K562 (cell line): ENCODE data around the gene DHPS. TPM values are rescaled to one million over a fixed set of nuclear protein-coding genes. Genes with fewer than 3 reads are reported as not detected.

Experiments
- ATF3 ChIP-seq, 2 experiments: fragments of 450-650 bp in 1 of 2; sonication (generic) in 1 of 2; formaldehyde crosslinking in 1 of 2; IDR thresholded peaks in 1 of 2; conservative IDR thresholded peaks in 1 of 2; 2 replicates each; pipeline versions ENCODE4 v1.6.1 to v1.8.1; 2016 to 2023; ENCODE audit warnings: mild to moderate bottlenecking in 2 of 2, moderate library complexity in 2 of 2, inconsistent platforms in 1 of 2, missing genetic modification reagents in 1 of 2
- BHLHE40 ChIP-seq: IDR thresholded peaks from 2 replicates; pipeline ENCODE4 v1.6.1; 2011; ENCODE audit warnings: low read length, improper control_type of control experiment
- CREB1 ChIP-seq, 2 experiments: sonication (generic) in 1 of 2; formaldehyde crosslinking in 1 of 2; IDR thresholded peaks; 2 replicates each; pipeline versions ENCODE4 v1.6.1 to v1.8.0; 2012 to 2022; ENCODE audit warnings: inconsistent platforms in 1 of 2, mild to moderate bottlenecking in 1 of 2, missing genetic modification reagents in 1 of 2, moderate library complexity in 1 of 2
- E2F1 ChIP-seq: sonication (generic); formaldehyde crosslinking; IDR thresholded peaks from 2 replicates; pipeline ENCODE4 v1.8.1; 2023; ENCODE audit warnings: mild to moderate bottlenecking, missing genetic modification reagents, moderate library complexity
- FOXJ2 ChIP-seq: fragments of 200-800 bp; sonication (Bioruptor generic); IDR thresholded peaks from 2 replicates; pipeline ENCODE4 v1.6.1; 2016; ENCODE audit warnings: missing genetic modification characterization, missing compliant biosample characterization
- FOXP4 ChIP-seq: sonication (generic); formaldehyde crosslinking; IDR thresholded peaks from 2 replicates; pipeline ENCODE4 v1.8.0; 2022; ENCODE audit warnings: mild to moderate bottlenecking, missing genetic modification reagents, borderline replicate concordance
- HMG20A ChIP-seq: fragments of 450-650 bp; formaldehyde crosslinking; conservative IDR thresholded peaks from 2 replicates; pipeline ENCODE4 v1.4.0; 2020; ENCODE audit warnings: mild to moderate bottlenecking, mixed read lengths
- MIER1 ChIP-seq: fragments of 450-650 bp; IDR thresholded peaks from 2 replicates; pipeline ENCODE4 v1.6.1; 2016; ENCODE audit warnings: antibody characterized with exemption, mild to moderate bottlenecking, low read depth
- PHF8 ChIP-seq: fragments of 200-600 bp; sonication (generic); IDR thresholded peaks from 2 replicates; pipeline ENCODE4 v1.6.1; 2012; ENCODE audit warnings: mixed run types, mild to moderate bottlenecking, inconsistent platforms, low read length, moderate library complexity, borderline replicate concordance
- RNF219 ChIP-seq: fragments of 250-450 bp; sonication (Bioruptor Pico); IDR thresholded peaks from 2 replicates; pipeline ENCODE4 v1.5.0; 2022; ENCODE audit warnings: mild to moderate bottlenecking
- SRSF7 ChIP-seq: fragments of 200-400 bp; formaldehyde crosslinking; optimal IDR thresholded peaks from 2 replicates; pipeline ENCODE3; 2017; ENCODE audit warnings: mild to moderate bottlenecking, low read depth, low read length
- ZBTB1 ChIP-seq: sonication (generic); formaldehyde crosslinking; IDR thresholded peaks from 2 replicates; pipeline ENCODE4 v1.8.1; 2023; ENCODE audit warnings: missing genetic modification reagents, low read depth, mild to moderate bottlenecking, borderline replicate concordance
- ZMIZ1 ChIP-seq, 2 experiments: fragments of 150-350 bp in 1 of 2; IDR thresholded peaks; 2 replicates each; pipeline ENCODE4 v1.6.1; 2012 to 2016; ENCODE audit warnings: low read depth in 2 of 2, low read length in 2 of 2, mild to moderate bottlenecking in 1 of 2, moderate library complexity in 1 of 2
- ZNF324 ChIP-seq: fragments of 250-450 bp; sonication (Bioruptor Pico); IDR thresholded peaks from 2 replicates; pipeline ENCODE4 v1.4.0; 2020; ENCODE audit warnings: mild to moderate bottlenecking
- polyA plus RNA-seq, 8 experiments: library from polyadenylated mRNA; depleted of rRNA in 4 of 8; stranded (reverse) in 5 of 8; unstranded in 3 of 8; fragments of >200 nt; fragmentation: Nextera tagmentation in 2 of 8; fragmentation: Illumina TruSeq in 1 of 8; extraction: Ambion mirVana in 2 of 8; extraction: Trizol in 1 of 8; gene quantifications; 2 replicates each; pipeline versions ENCODE4 v1.2.1 to v1.2.3, GENCODE V29; 2011 to 2014; ENCODE audit warnings: inconsistent platforms in 1 of 8, missing spikeins in 1 of 8
- total RNA-seq, 7 experiments: library from RNA; depleted of rRNA in 6 of 7; stranded (reverse); fragments of >200 nt in 6 of 7; fragmentation: Illumina TruSeq in 2 of 7; extraction: Trizol in 2 of 7; gene quantifications; 2 replicates each; pipeline versions ENCODE4 v1.2.1 to v1.2.3, GENCODE V29; 2011 to 2021; ENCODE audit warnings: low replicate concordance in 1 of 7

DHPS gene
- total and polyA plus RNA-seq, 9 of the 15 experiments (the other 6 are each of a cell fraction or from before 2014, with no cell fraction given) = 47.1 to 110 (median 79.9) TPM

- TF ChIP-seq ZMIZ1 (IDR thresholded peaks at IDR 0.05; ENCODE audit: low read depth in 2 of 2, low read length in 2 of 2) = no peak
- TF ChIP-seq ATF3 (IDR thresholded peaks at IDR 0.05) = no peak
- TF ChIP-seq ATF3 (CRISPR knock-in tag; conservative IDR thresholded peaks at IDR 0.05) = no peak
- no peak for TF ChIP-seq BHLHE40
- TF ChIP-seq RNF219 (CRISPR knock-in tag) = no peak
- TF ChIP-seq CREB1 (IDR thresholded peaks at IDR 0.05) = no peak
- TF ChIP-seq CREB1 (CRISPR knock-in tag; IDR thresholded peaks at IDR 0.05) = no peak
- no peak for TF ChIP-seq FOXP4 (CRISPR knock-in tag)
- TF ChIP-seq E2F1 (CRISPR knock-in tag) = peak; percentile 42; the same call in 1 of the 2 replicates
- no peak for TF ChIP-seq MIER1
- no peak for TF ChIP-seq ZNF324 (CRISPR knock-in tag)
- TF ChIP-seq ZBTB1 (CRISPR knock-in tag) = no peak
- no peak for TF ChIP-seq FOXJ2 (tag)
- TF ChIP-seq HMG20A = no peak
- no peak for TF ChIP-seq SRSF7
- TF ChIP-seq PHF8 = peak; percentile 78; the same call in 1 of the 2 replicates
Measured at GRCh38 chr19:12666265-12667048, 15.2 kb downstream of the DHPS start, which contains the start of the genes MAN2B1 and WDR83 (continued).
